Heart left ventricle (tissue), 13 donors: ENCODE measurements around the gene KCNA2.

Source experiments
- POLR2A ChIP-seq, 2 donors: fragments of 450-650 bp; IDR thresholded peaks; one replicate each; pipeline ENCODE4 v1.6.1; 2017; ENCODE audit warnings: antibody characterized with exemption in 2 of 2, mild to moderate bottlenecking in 2 of 2, moderate library complexity in 2 of 2
- TF ChIP-seq, protein P1 (sequence below), 12 donors: fragments of 200-600 bp; sonication (generic) in 4 of 12; IDR thresholded peaks; one replicate each; pipeline versions ENCODE4 v1.5.0 to v1.8.0; 2018 to 2022; ENCODE audit warnings: antibody characterized with exemption in 12 of 12, mild to moderate bottlenecking in 5 of 12
- donor health status: ischemic (EF 13 %, LVEDD 7.1; RV severe dilation, severe dysfunction).
- donor health status: DM: no; HTN: yes; CAD: no.
- donor health status: DM: no; HTN: no; CAD: no.
- donor health status: ischemic (EF 25% LVEDD 6.9; RV normal size, moderate dysfunction).
- donor health status: ischemic (EF 25% LVEDD 5.7; RV mildly dilated, moderate dysfunction).
- donor health status: ischemic (EF 35%, LVEDD 5.7; RV mildly dilated, moderate dysfunction).
- donor health status: nonischemic (EF 11% LVEDD 7.7; RV severe dilation, severe dysfunction).
- donor health status: DM: yes; HTN: yes; CAD: no.
- donor health status: PGD.
- donor health status: ischemic (EF 29% LVEDD 5.4; RV normal size, mild dysfunction).
- donor health status: nonischemic (EF 23%, LVEDD 6.1; RV moderate dilation, normal function).

GRCh38 chr1:110563089-110563488 is 43.1 kb downstream of the KCNA2 start:
- TF ChIP-seq, protein P1, sequence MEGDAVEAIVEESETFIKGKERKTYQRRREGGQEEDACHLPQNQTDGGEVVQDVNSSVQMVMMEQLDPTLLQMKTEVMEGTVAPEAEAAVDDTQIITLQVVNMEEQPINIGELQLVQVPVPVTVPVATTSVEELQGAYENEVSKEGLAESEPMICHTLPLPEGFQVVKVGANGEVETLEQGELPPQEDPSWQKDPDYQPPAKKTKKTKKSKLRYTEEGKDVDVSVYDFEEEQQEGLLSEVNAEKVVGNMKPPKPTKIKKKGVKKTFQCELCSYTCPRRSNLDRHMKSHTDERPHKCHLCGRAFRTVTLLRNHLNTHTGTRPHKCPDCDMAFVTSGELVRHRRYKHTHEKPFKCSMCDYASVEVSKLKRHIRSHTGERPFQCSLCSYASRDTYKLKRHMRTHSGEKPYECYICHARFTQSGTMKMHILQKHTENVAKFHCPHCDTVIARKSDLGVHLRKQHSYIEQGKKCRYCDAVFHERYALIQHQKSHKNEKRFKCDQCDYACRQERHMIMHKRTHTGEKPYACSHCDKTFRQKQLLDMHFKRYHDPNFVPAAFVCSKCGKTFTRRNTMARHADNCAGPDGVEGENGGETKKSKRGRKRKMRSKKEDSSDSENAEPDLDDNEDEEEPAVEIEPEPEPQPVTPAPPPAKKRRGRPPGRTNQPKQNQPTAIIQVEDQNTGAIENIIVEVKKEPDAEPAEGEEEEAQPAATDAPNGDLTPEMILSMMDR (IDR thresholded peaks at IDR 0.05) = no peak
- no peak for TF ChIP-seq POLR2A (IDR thresholded peaks at IDR 0.05)
